HepG2 (cell line): ENCODE data around the gene SHLD3. TPM values are rescaled to one million over a fixed set of nuclear protein-coding genes. Genes with fewer than 3 reads are reported as not detected.

Experiments
- ATF5 ChIP-seq: sonication (generic); formaldehyde crosslinking; IDR thresholded peaks from 2 replicates; pipeline ENCODE4 v1.4.0; 2020; ENCODE audit warnings: mild to moderate bottlenecking, low read depth, missing genetic modification reagents
- BCL3 ChIP-seq: sonication (generic); formaldehyde crosslinking; IDR thresholded peaks from 2 replicates; pipeline ENCODE4 v1.5.1; 2020; ENCODE audit warnings: mild to moderate bottlenecking, missing genetic modification reagents, moderate library complexity
- CTCF ChIP-seq: sonication (generic); formaldehyde crosslinking; IDR thresholded peaks from 2 replicates; pipeline ENCODE4 v1.5.0; 2020; ENCODE audit warnings: mild to moderate bottlenecking, missing genetic modification reagents, moderate library complexity
- FOXP4 ChIP-seq: sonication (generic); formaldehyde crosslinking; IDR thresholded peaks from 2 replicates; pipeline ENCODE4 v1.4.0; 2020; ENCODE audit warnings: missing genetic modification reagents
- MEF2D ChIP-seq: sonication (generic); formaldehyde crosslinking; IDR thresholded peaks from 2 replicates; pipeline ENCODE4 v1.5.1; 2020; ENCODE audit warnings: mild to moderate bottlenecking, missing genetic modification reagents
- MNT ChIP-seq: fragments of 450-650 bp; IDR thresholded peaks from 2 replicates; pipeline ENCODE4 v1.6.1; 2016
- NFIC ChIP-seq: IDR thresholded peaks from 2 replicates; pipeline ENCODE4 v1.6.1; 2012; ENCODE audit warnings: mild to moderate bottlenecking, low read length, inconsistent platforms
- RBAK ChIP-seq: sonication (generic); formaldehyde crosslinking; IDR thresholded peaks from 2 replicates; pipeline ENCODE4 v1.5.1; 2020; ENCODE audit warnings: mild to moderate bottlenecking, missing genetic modification reagents
- RFX3 ChIP-seq: IDR thresholded peaks from 2 replicates; pipeline ENCODE4 v1.6.1; 2016; ENCODE audit warnings: missing biosample characterization, missing genetic modification reagents
- SMC3 ChIP-seq: IDR thresholded peaks from 2 replicates; pipeline ENCODE4 v1.6.1; 2011; ENCODE audit warnings: low read length, improper control_type of control experiment
- THRA ChIP-seq: sonication (generic); formaldehyde crosslinking; IDR thresholded peaks from 2 replicates; pipeline ENCODE4 v1.4.0; 2020; ENCODE audit warnings: missing genetic modification reagents, borderline replicate concordance
- ZFX ChIP-seq: sonication (generic); formaldehyde crosslinking; IDR thresholded peaks from 2 replicates; pipeline ENCODE4 v1.4.0; 2020; ENCODE audit warnings: mild to moderate bottlenecking, low read depth, missing genetic modification reagents, moderate library complexity
- ZNF557 ChIP-seq: sonication (generic); formaldehyde crosslinking; IDR thresholded peaks from 2 replicates; pipeline ENCODE4 v1.4.0; 2020; ENCODE audit warnings: missing genetic modification reagents
- ZNF629 ChIP-seq: sonication (generic); formaldehyde crosslinking; conservative IDR thresholded peaks from 2 replicates; pipeline ENCODE4 v1.5.0; 2020; ENCODE audit warnings: missing genetic modification reagents
- ZNF800 ChIP-seq: sonication (generic); formaldehyde crosslinking; IDR thresholded peaks from 2 replicates; pipeline ENCODE4 v1.4.0; 2020; ENCODE audit warnings: missing genetic modification reagents
- ZNF878 ChIP-seq: sonication (generic); formaldehyde crosslinking; IDR thresholded peaks from 2 replicates; pipeline ENCODE4 v1.8.1; 2023; ENCODE audit warnings: mild to moderate bottlenecking, missing genetic modification reagents, moderate library complexity
- ZSCAN31 ChIP-seq: sonication (generic); formaldehyde crosslinking; IDR thresholded peaks from 2 replicates; pipeline ENCODE4 v1.5.0; 2020; ENCODE audit warnings: low read depth, mild to moderate bottlenecking, missing genetic modification reagents
- polyA plus RNA-seq, 8 experiments: library from polyadenylated mRNA; depleted of rRNA in 3 of 8; stranded (reverse) in 7 of 8; unstranded in 1 of 8; fragments of >200 nt; fragmentation: Illumina TruSeq in 4 of 8; extraction: Trizol in 4 of 8; gene quantifications; 2 replicates each; pipeline versions ENCODE4 v1.2.1 to v1.2.3, GENCODE V29; 2011 to 2016; ENCODE audit warnings: low read depth in 4 of 8, missing spikeins in 1 of 8, mixed read lengths in 1 of 8; ENCODE audit not compliant: insufficient read depth in 1 of 8
- total RNA-seq, 5 experiments: library from RNA; depleted of rRNA; stranded (reverse); fragments of >200 nt; fragmentation: Illumina TruSeq; extraction: Trizol; gene quantifications; 2 replicates each; pipeline ENCODE4 v1.2.3, GENCODE V29; 2016; ENCODE audit warnings: low read depth in 1 of 5

The SHLD3 gene
- total and polyA plus RNA-seq, 2 of the 13 experiments (the other 11 are each of a cell fraction or from before 2014, with no cell fraction given): 3.6 to 6.8 TPM

- TF ChIP-seq ZSCAN31 (CRISPR knock-in tag) (no peak), ZNF800 (CRISPR knock-in tag) (no peak), BCL3 (CRISPR knock-in tag) (no peak; the same call in 1 of the 2 replicates), THRA (CRISPR knock-in tag) (no peak), FOXP4 (CRISPR knock-in tag) (0 out of 2 replicates have a peak, but pooled peaks have one; percentile 8), MEF2D (CRISPR knock-in tag) (peak; percentile 34; the same call in 1 of the 2 replicates), SMC3 (no peak), RFX3 (CRISPR knock-in tag) (no peak), CTCF (CRISPR knock-in tag) (no peak), NFIC (no peak), ZFX (CRISPR knock-in tag) (peak; percentile 87), ZNF557 (CRISPR knock-in tag) (no peak), ZNF629 (CRISPR knock-in tag) (no peak), ATF5 (CRISPR knock-in tag) (no peak), RBAK (CRISPR knock-in tag) (no peak), MNT (no peak), ZNF878 (CRISPR knock-in tag) (no peak)
Observed at GRCh38 chr5:65624025-65624570, 729 bp upstream of the SHLD3 start, which contains the start of gene TRIM23 (continued).
